ENCODE results near the gene DCK. TPM values are rescaled to one million over a fixed set of nuclear protein-coding genes. Genes with fewer than 3 reads are reported as not detected.
"Not testable (repeated sequence)": the region's sequence is repeated elsewhere in the genome, so short reads cannot be mapped to it uniquely, and the experiment has no call there.

DCK gene
- total RNA-seq, 2 experiments from 2014 or later = 79.0 to 85.1 TPM

DNA sequence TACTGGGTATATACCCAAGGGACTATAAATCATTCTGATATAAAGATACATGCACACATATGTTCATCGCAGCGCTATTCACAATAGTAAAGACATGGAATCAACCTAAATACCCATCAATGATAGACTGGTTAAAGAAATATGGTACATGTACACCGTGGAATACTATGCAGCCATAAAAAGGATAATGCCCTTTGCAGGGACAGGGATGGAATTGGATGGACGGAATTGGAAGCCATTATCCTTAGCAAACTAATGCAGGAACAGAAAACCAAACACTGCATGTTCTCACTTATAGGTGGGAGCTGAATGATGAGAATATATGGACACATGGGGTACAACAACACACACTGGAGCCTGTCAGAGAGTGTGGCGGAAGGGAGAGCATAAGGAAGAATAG lies 55.9 kb downstream of the DCK start:
- peaks cover 2% of the 10 kb centered on the region for H3K9me3 Mint-ChIP-seq
- no peak for DNase-seq
- CTCF ChIA-PET = no interaction called here

GRCh38 chr4:71050809-71051208 lies 57.4 kb downstream of the DCK start:
- POLR2A ChIA-PET = no interaction called here
- no peaks in the 10 kb centered on the region for H3K4me1 Mint-ChIP-seq
- no peak overlapping the region for H3K27ac Mint-ChIP-seq
- no peak overlapping the region for H3K4me3 Mint-ChIP-seq
- peaks cover 2% of the 10 kb centered on the region for H3K9me3 Mint-ChIP-seq
- no peaks in the 10 kb centered on the region for H3K36me3 Mint-ChIP-seq (ENCODE audit: low read depth)
- DNase-seq = no peak
- CTCF ChIA-PET = no interaction called here
- no peaks in the 10 kb centered on the region for H3K27me3 Mint-ChIP-seq

More for the DNA sequence above, 55.9 kb downstream of the DCK start:
- no peak overlapping the region for H3K27ac Mint-ChIP-seq
- H3K27me3 Mint-ChIP-seq = no peaks in the 10 kb centered on the region
- POLR2A ChIA-PET = no interaction called here
- no peaks in the 10 kb centered on the region for H3K36me3 Mint-ChIP-seq (ENCODE audit: low read depth)
- no peak overlapping the region for H3K4me3 Mint-ChIP-seq
- H3K4me1 Mint-ChIP-seq = no peaks in the 10 kb centered on the region

GRCh38 chr4:71052034-71052433 lies 58.6 kb downstream of the DCK start:
- no peak for DNase-seq
- H3K27ac Mint-ChIP-seq = no peak overlapping the region
- H3K4me3 Mint-ChIP-seq = no peak overlapping the region
- H3K27me3 Mint-ChIP-seq = no peaks in the 10 kb centered on the region
- POLR2A ChIA-PET = no interaction called here
- H3K36me3 Mint-ChIP-seq (ENCODE audit: low read depth) = no peaks in the 10 kb centered on the region
- H3K4me1 Mint-ChIP-seq = no peaks in the 10 kb centered on the region
- H3K9me3 Mint-ChIP-seq = peaks cover 2% of the 10 kb centered on the region
- CTCF ChIA-PET = no interaction called here

GRCh38 chr4:71052716-71053115 lies 59.3 kb downstream of the DCK start:
- H3K9me3 Mint-ChIP-seq = peaks cover 2% of the 10 kb centered on the region
- ChIA-PET POLR2A (no interaction called here), CTCF (no interaction called here)
- H3K27ac Mint-ChIP-seq = no peak overlapping the region
- H3K27me3 Mint-ChIP-seq = no peaks in the 10 kb centered on the region
- no peaks in the 10 kb centered on the region for H3K4me1 Mint-ChIP-seq
- no peaks in the 10 kb centered on the region for H3K36me3 Mint-ChIP-seq (ENCODE audit: low read depth)
- DNase-seq = no peak
- H3K4me3 Mint-ChIP-seq = no peak overlapping the region

DNA sequence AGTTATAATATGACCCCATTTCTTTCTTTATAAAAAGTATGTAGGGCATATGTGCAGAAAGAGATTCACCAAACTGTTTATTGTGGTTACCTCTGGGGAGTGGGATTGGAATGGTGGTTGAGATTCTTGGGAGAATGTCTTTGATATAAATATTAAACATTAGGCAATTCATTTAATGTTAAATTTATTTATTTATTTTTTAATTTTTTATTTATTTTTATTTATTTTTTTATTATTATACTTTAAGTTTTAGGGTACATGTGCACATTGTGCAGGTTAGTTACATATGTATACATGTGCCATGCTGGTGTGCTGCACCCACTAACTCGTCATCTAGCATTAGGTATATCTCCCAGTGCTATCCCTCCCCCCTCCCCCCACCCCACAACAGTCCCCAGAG lies 60.2 kb downstream of the DCK start:
- H3K4me1 Mint-ChIP-seq; H3K36me3 Mint-ChIP-seq (ENCODE audit: low read depth); H3K27ac Mint-ChIP-seq; H3K27me3 Mint-ChIP-seq; H3K4me3 Mint-ChIP-seq; POLR2A ChIA-PET; H3K9me3 Mint-ChIP-seq; DNase-seq; CTCF ChIA-PET: not testable (repeated sequence)

DNA sequence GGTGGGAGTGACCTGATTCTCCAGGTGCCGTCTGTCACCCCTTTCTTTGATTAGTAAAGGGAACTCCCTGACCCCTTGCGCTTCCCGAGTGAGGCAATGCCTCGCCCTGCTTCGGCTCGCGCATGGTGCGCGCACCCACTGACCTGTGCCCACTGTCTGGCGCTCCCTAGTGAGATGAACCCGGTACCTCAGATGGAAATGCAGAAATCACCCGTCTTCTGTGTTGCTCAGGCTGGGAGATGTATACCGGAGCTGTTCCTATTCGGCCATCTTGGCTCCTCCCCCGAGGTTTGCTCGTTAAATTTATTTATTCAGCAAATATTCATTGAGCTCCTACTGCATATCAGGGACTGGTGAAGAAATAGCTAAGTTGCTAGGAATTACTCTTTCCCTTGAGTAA lies 66.1 kb downstream of the DCK start:
- H3K9me3 Mint-ChIP-seq; H3K4me1 Mint-ChIP-seq; H3K27me3 Mint-ChIP-seq; DNase-seq; H3K36me3 Mint-ChIP-seq (ENCODE audit: low read depth); POLR2A ChIA-PET; CTCF ChIA-PET; H3K4me3 Mint-ChIP-seq; H3K27ac Mint-ChIP-seq: not testable (repeated sequence)

- Mint-ChIP-seq H3K36me3 (ENCODE audit: low read depth) (no peaks in the 10 kb centered on the region), H3K27me3 (peaks cover 4% of the 10 kb centered on the region), H3K4me1 (no peaks in the 10 kb centered on the region), H3K4me3 (no peak overlapping the region), H3K9me3 (no peaks in the 10 kb centered on the region), H3K27ac (no peak overlapping the region)
- ChIA-PET POLR2A (no interaction called here), CTCF (no interaction called here)
- no peak for DNase-seq
Observed at GRCh38 chr4:71062436-71062835, 69.0 kb downstream of the DCK start.

GRCh38 chr4:71063711-71064110 lies 70.3 kb downstream of the DCK start:
- no peak overlapping the region for H3K4me3 Mint-ChIP-seq
- H3K27ac Mint-ChIP-seq = no peak overlapping the region
- ChIA-PET CTCF (no interaction called here), POLR2A (no interaction called here)
- H3K27me3 Mint-ChIP-seq = peaks cover 4% of the 10 kb centered on the region
- H3K4me1 Mint-ChIP-seq = no peaks in the 10 kb centered on the region
- H3K36me3 Mint-ChIP-seq (ENCODE audit: low read depth) = no peaks in the 10 kb centered on the region
- no peak for DNase-seq
- no peaks in the 10 kb centered on the region for H3K9me3 Mint-ChIP-seq

- Mint-ChIP-seq H3K27me3 (peaks cover 5% of the 10 kb centered on the region), H3K9me3 (no peaks in the 10 kb centered on the region), H3K27ac (no peak overlapping the region), H3K4me1 (no peaks in the 10 kb centered on the region), H3K36me3 (ENCODE audit: low read depth) (no peaks in the 10 kb centered on the region), H3K4me3 (no peak overlapping the region)
- POLR2A ChIA-PET = interaction anchor here (0.5 kb wide), 1 partner anchor 317 kb away, joined by 3 read pairs; no protein-coding TSS in a partner anchor
- DNase-seq = no peak
- CTCF ChIA-PET = no interaction called here
Observed at GRCh38 chr4:71064521-71064920, 71.1 kb downstream of the DCK start.

- Mint-ChIP-seq H3K27me3 (peaks cover 5% of the 10 kb centered on the region), H3K27ac (no peak overlapping the region), H3K4me1 (no peaks in the 10 kb centered on the region), H3K36me3 (ENCODE audit: low read depth) (no peaks in the 10 kb centered on the region), H3K9me3 (no peaks in the 10 kb centered on the region), H3K4me3 (no peak overlapping the region)
- no peak for DNase-seq
- POLR2A ChIA-PET = no interaction called here
- CTCF ChIA-PET = interaction anchor here (0.8 kb wide), 1 partner anchor 464 kb away, joined by 3 read pairs; no protein-coding TSS in a partner anchor
Observed at GRCh38 chr4:71065991-71066510, 72.6 kb downstream of the DCK start.

GRCh38 chr4:71066737-71067716 lies 73.6 kb downstream of the DCK start:
- Mint-ChIP-seq H3K27me3 (peaks cover 2% of the 10 kb centered on the region), H3K27ac (no peak overlapping the region), H3K4me3 (no peak overlapping the region), H3K9me3 (no peaks in the 10 kb centered on the region), H3K36me3 (ENCODE audit: low read depth) (no peaks in the 10 kb centered on the region), H3K4me1 (no peaks in the 10 kb centered on the region)
- DNase-seq = no peak
- CTCF ChIA-PET = interaction anchor here (0.8 kb wide), 1 partner anchor 465 kb away, joined by 3 read pairs; no protein-coding TSS in a partner anchor
- POLR2A ChIA-PET = interaction anchor here (0.6 kb wide), 1 partner anchor 124 kb away, joined by 3 read pairs; no protein-coding TSS in a partner anchor

DNA sequence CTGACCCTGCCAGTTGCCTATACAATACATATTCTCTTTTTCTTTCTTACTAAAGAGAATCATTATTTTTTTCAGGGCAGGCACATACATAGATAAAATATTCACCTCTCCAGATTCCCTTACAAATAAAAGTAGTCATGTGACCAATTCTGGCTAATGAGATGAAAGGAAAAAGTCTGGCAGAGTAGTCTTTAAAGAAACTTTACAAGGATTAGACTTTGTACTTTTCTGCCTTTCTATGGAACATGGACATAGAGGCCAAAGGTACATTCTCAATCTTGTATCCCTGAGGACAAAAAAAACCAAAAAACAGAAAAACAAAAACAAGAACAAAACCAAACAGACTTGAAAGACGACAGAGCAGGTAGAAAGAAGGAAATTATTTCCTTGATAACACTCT lies 75.6 kb downstream of the DCK start:
- DNase-seq = no peak
- Mint-ChIP-seq H3K27me3 (peaks cover 6% of the 10 kb centered on the region), H3K4me1 (no peaks in the 10 kb centered on the region), H3K27ac (no peak overlapping the region), H3K4me3 (no peak overlapping the region), H3K9me3 (no peaks in the 10 kb centered on the region), H3K36me3 (ENCODE audit: low read depth) (no peaks in the 10 kb centered on the region)
- CTCF ChIA-PET = no interaction called here
- POLR2A ChIA-PET = no interaction called here

DNA sequence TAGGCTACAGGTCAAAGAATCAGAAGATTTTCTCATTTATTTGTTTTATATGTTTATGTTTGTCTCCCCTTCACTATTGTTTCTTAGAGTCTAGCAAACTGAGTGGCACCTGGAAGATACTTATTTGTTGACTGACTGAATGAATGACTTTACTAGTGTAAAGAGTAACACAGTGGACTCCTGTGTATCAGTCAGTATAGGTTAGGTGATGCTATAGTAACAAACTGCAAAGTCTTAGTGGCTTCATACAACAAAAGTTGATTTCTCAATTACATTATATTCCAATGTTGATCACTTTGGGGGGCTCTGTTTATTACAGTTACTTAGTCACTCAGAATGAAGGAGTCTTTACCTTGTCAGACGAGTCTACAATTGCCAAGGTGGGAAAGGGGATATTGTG lies 76.6 kb downstream of the DCK start:
- Mint-ChIP-seq H3K36me3 (ENCODE audit: low read depth) (no peaks in the 10 kb centered on the region), H3K27me3 (peaks cover 11% of the 10 kb centered on the region), H3K4me3 (no peak overlapping the region), H3K9me3 (no peaks in the 10 kb centered on the region), H3K4me1 (no peaks in the 10 kb centered on the region), H3K27ac (no peak overlapping the region)
- CTCF ChIA-PET = no interaction called here
- no peak for DNase-seq
- POLR2A ChIA-PET = no interaction called here
